Neural progenitor cell (in vitro differentiated cells): ENCODE results near the gene CALB2.

Source experiments
- CTCF ChIP-seq: fragments of 200-600 bp; sonication (generic); IDR thresholded peaks from 2 replicates; pipeline ENCODE4 v1.5.1; 2017; ENCODE audit warnings: antibody characterized with exemption, mild to moderate bottlenecking
- EZH2 ChIP-seq: fragments of 200-600 bp; sonication (generic); IDR thresholded peaks from 2 replicates; pipeline ENCODE4 v1.6.1; 2017; ENCODE audit warnings: antibody characterized with exemption, mild to moderate bottlenecking, moderate library complexity
- EZH2phosphoT487 ChIP-seq: fragments of 200-600 bp; sonication (generic); IDR thresholded peaks from 2 replicates; pipeline ENCODE4 v1.6.1; 2017; ENCODE audit warnings: antibody characterized with exemption

DNA sequence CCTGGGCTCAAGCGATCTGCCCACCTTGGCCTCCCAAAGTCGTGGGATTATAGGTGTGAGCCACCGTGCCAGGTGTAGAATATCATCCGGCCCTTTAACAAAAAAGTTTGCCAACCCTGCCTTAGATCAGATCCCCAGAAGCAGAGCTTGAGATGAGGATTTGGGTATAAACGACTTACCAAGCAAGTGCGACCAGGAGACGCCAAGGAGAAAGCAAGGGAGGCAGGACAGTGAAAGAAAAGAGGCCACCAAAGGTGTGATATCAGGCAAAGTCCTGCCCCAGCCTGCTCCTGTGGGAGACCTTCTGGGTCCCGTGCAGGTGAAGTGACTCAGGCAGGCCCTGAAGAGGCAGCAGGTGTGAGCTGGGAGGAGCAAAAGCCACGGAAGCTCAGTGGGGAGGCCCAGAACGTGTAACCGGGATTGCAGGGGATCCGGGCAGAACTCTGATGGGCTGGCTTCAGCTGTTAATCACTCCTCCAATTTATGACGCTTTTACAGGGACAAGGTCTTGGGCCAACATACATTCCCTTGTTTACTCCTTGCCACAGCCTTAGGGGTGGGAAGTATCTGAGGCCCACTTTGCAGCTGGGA is 14.1 kb upstream of the CALB2 start:
- TF ChIP-seq CTCF (no peak), EZH2 (no peak), EZH2phosphoT487 (no peak)
